Thymus (tissue), 11 donors: ENCODE measurements around the gene KSR1. TPM values are rescaled to one million over a fixed set of nuclear protein-coding genes. Genes with fewer than 3 reads are reported as not detected.

ENCODE experiments used
- DNase-seq, 9 donors: peaks; one replicate each; pipeline ENCODE4 v3.0.0-alpha.2; 2013; ENCODE audit warnings: low spot score in 9 of 9, low read depth in 6 of 9, missing footprints in 1 of 9
- H3K27ac ChIP-seq, 2 donors: one replicate each; pipeline ENCODE4 v1.5.1; 2013; ENCODE audit warnings: control low read depth in 1 of 2, low read depth in 1 of 2, low read length in 1 of 2, mild to moderate bottlenecking in 1 of 2, moderate library complexity in 1 of 2
- H3K27me3 ChIP-seq, 2 donors: one replicate each; pipeline ENCODE4 v1.5.1; 2013; ENCODE audit warnings: low read length in 1 of 2; ENCODE audit not compliant: control insufficient read depth in 2 of 2, insufficient read depth in 1 of 2
- H3K36me3 ChIP-seq, 2 donors: one replicate each; pipeline ENCODE4 v1.5.1; 2013; ENCODE audit warnings: low read length in 1 of 2, mild to moderate bottlenecking in 1 of 2, moderate library complexity in 1 of 2; ENCODE audit not compliant: control insufficient read depth in 2 of 2, insufficient read depth in 2 of 2
- H3K4me1 ChIP-seq, 2 donors: one replicate each; pipeline ENCODE4 v1.5.1; 2013; ENCODE audit warnings: low read length in 2 of 2; ENCODE audit not compliant: control insufficient read depth in 2 of 2, insufficient read depth in 2 of 2
- H3K4me3 ChIP-seq, 2 donors: one replicate each; pipeline ENCODE4 v1.5.1; 2013; ENCODE audit warnings: low read length in 2 of 2, control low read depth in 1 of 2, mild to moderate bottlenecking in 1 of 2
- H3K9me3 ChIP-seq, 2 donors: one replicate each; pipeline ENCODE4 v1.5.1; 2013; ENCODE audit warnings: low read length in 1 of 2, mild to moderate bottlenecking in 1 of 2; ENCODE audit not compliant: control insufficient read depth in 2 of 2, insufficient read depth in 1 of 2
- WGBS: extraction: QIAGEN DNeasy Blood & Tissue Kit; methylation state at CpG from one replicate; pipeline ENCODE4 v1.1.7; 2013; 5-methylcytosine and 5-hydroxymethylcytosine counted together
- polyA plus RNA-seq: library from polyadenylated mRNA; stranded (reverse); fragments of 200-250 nt; gene quantifications from one replicate; pipeline ENCODE4 v1.2.3, GENCODE V29; 2013
- total RNA-seq: library from RNA; stranded (reverse); fragments of 120-200 nt; gene quantifications from one replicate; pipeline ENCODE4 v1.2.4, GENCODE V29; 2013
- donor health status: healthy.

KSR1 gene
- total and polyA plus RNA-seq, 2 donors: 12.5 to 32.8 TPM

- Histone ChIP-seq H3K9me3 (no peaks in the 10 kb centered on the region), H3K4me3 (peak overlapping the region; percentile 55 to 91), H3K27me3 (peaks cover 3 to 23% of the 10 kb centered on the region in 2 donors), H3K27ac (no peak overlapping the region), H3K36me3 (no peaks in the 10 kb centered on the region), H3K4me1 (peaks cover 7 to 25% of the 10 kb centered on the region in 2 donors)
- DNase-seq: no peak
- WGBS: 3% methylated on average over 57 of the region's 57 CpGs
Measured at GRCh38 chr17:27456681-27457359, 572 bp downstream of the KSR1 start.

- Histone ChIP-seq H3K27me3 (peaks cover 3 to 23% of the 10 kb centered on the region in 2 donors), H3K27ac (no peak overlapping the region), H3K36me3 (no peaks in the 10 kb centered on the region), H3K4me1 (peaks cover 7 to 25% of the 10 kb centered on the region in 2 donors), H3K9me3 (no peaks in the 10 kb centered on the region), H3K4me3 (peak overlapping the region; percentile 55 to 91)
- 29% methylated on average over 8 of the region's 8 CpGs for WGBS
- DNase-seq: no peak
Measured at GRCh38 chr17:27457360-27457715, 1.1 kb downstream of the KSR1 start.

GRCh38 chr17:27457731-27458523 is 1.7 kb downstream of the KSR1 start:
- no peak overlapping the region for H3K27ac ChIP-seq
- DNase-seq: no peak
- H3K4me1 ChIP-seq: peaks cover 7 to 25% of the 10 kb centered on the region in 2 donors
- H3K36me3 ChIP-seq: no peaks in the 10 kb centered on the region
- 83% methylated on average over 14 of the region's 14 CpGs for WGBS
- peaks cover 3 to 23% of the 10 kb centered on the region in 2 donors for H3K27me3 ChIP-seq
- no peaks in the 10 kb centered on the region for H3K9me3 ChIP-seq
- peak overlapping the region; percentile 55 to 91 for H3K4me3 ChIP-seq

- H3K4me3 ChIP-seq: no peak overlapping the region
- H3K9me3 ChIP-seq: no peaks in the 10 kb centered on the region
- H3K4me1 ChIP-seq: peaks cover 7 to 25% of the 10 kb centered on the region in 2 donors
- 95% methylated on average over 6 of the region's 6 CpGs for WGBS
- no peak for DNase-seq
- H3K27me3 ChIP-seq: peaks cover 3 to 23% of the 10 kb centered on the region in 2 donors
- no peaks in the 10 kb centered on the region for H3K36me3 ChIP-seq
- no peak overlapping the region for H3K27ac ChIP-seq
Measured at GRCh38 chr17:27458524-27458908, 2.3 kb downstream of the KSR1 start.

- peaks cover 3 to 23% of the 10 kb centered on the region in 2 donors for H3K27me3 ChIP-seq
Measured at GRCh38 chr17:27459433-27459832, 3.2 kb downstream of the KSR1 start.

GRCh38 chr17:27460196-27460725 is 4.0 kb downstream of the KSR1 start:
- H3K9me3 ChIP-seq: no peaks in the 10 kb centered on the region
- H3K36me3 ChIP-seq: no peaks in the 10 kb centered on the region
- no peak for DNase-seq
- 79% methylated on average over 6 of the region's 6 CpGs for WGBS
- H3K27me3 ChIP-seq: peaks cover 3 to 20% of the 10 kb centered on the region in 2 donors
- H3K27ac ChIP-seq: no peak overlapping the region
- H3K4me3 ChIP-seq: no peak overlapping the region
- H3K4me1 ChIP-seq: peaks cover 7 to 22% of the 10 kb centered on the region in 2 donors

More at GRCh38 chr17:27459433-27459832, 3.2 kb downstream of the KSR1 start:
- 82% methylated on average over 7 of the region's 7 CpGs for WGBS
- H3K4me3 ChIP-seq: no peak overlapping the region
- H3K27ac ChIP-seq: no peak overlapping the region
- H3K36me3 ChIP-seq: no peaks in the 10 kb centered on the region
- no peaks in the 10 kb centered on the region for H3K9me3 ChIP-seq
- DNase-seq: no peak
- peaks cover 7 to 25% of the 10 kb centered on the region in 2 donors for H3K4me1 ChIP-seq

GRCh38 chr17:27461192-27461859 is 5.1 kb downstream of the KSR1 start:
- H3K27ac ChIP-seq: no peak overlapping the region
- 76% methylated on average over 10 of the region's 10 CpGs for WGBS
- peaks cover 0 to 16% of the 10 kb centered on the region in 2 donors for H3K27me3 ChIP-seq
- no peak overlapping the region for H3K4me3 ChIP-seq
- H3K4me1 ChIP-seq: peaks cover 7 to 20% of the 10 kb centered on the region in 2 donors
- no peak for DNase-seq
- no peaks in the 10 kb centered on the region for H3K36me3 ChIP-seq
- no peaks in the 10 kb centered on the region for H3K9me3 ChIP-seq

GRCh38 chr17:27462149-27462548 is 5.9 kb downstream of the KSR1 start:
- H3K27ac ChIP-seq: no peak overlapping the region
- peaks cover 0 to 11% of the 10 kb centered on the region in 2 donors for H3K27me3 ChIP-seq
- DNase-seq: no peak
- no peaks in the 10 kb centered on the region for H3K9me3 ChIP-seq
- peaks cover 11 to 25% of the 10 kb centered on the region in 2 donors for H3K4me1 ChIP-seq
- H3K4me3 ChIP-seq: no peak overlapping the region
- WGBS: 94% methylated on average over 6 of the region's 6 CpGs
- no peaks in the 10 kb centered on the region for H3K36me3 ChIP-seq
